ENCODE measurements around the gene TAF1B. TPM values are rescaled to one million over a fixed set of nuclear protein-coding genes. Genes with fewer than 3 reads are reported as not detected.
"Not testable (repeated sequence)": the region's sequence is repeated elsewhere in the genome, so short reads cannot be mapped to it uniquely, and the experiment has no call there.

Gene TAF1B
- total RNA-seq, 2 donors from 2014 or later: 17.8 to 23.7 TPM

- Mint-ChIP-seq H3K27me3 (ENCODE audit: low read depth) (peaks cover 32% of the 10 kb centered on the region), H3K36me3 (ENCODE audit: insufficient read depth in 2 of 2) (no peaks in the 10 kb centered on the region), H3K4me3 (no peak overlapping the region), H3K9me3 (no peaks in the 10 kb centered on the region), H3K4me1 (ENCODE audit: low read depth) (no peaks in the 10 kb centered on the region), H3K27ac (no peak overlapping the region)
- no peak for DNase-seq
- ATAC-seq (replicated peaks in 1 of 2): peak in 1 of 2 donors; percentile 45
Observed at GRCh38 chr2:9830685-9831410, 12.4 kb upstream of the TAF1B start.

- no peak overlapping the region for H3K27ac Mint-ChIP-seq
- peaks cover 32% of the 10 kb centered on the region for H3K27me3 Mint-ChIP-seq (ENCODE audit: low read depth)
- H3K36me3 Mint-ChIP-seq (ENCODE audit: insufficient read depth in 2 of 2): no peaks in the 10 kb centered on the region
- ATAC-seq (replicated peaks in 1 of 2) (no peak), DNase-seq (no peak)
- no peaks in the 10 kb centered on the region for H3K9me3 Mint-ChIP-seq
- H3K4me3 Mint-ChIP-seq: no peak overlapping the region
- no peaks in the 10 kb centered on the region for H3K4me1 Mint-ChIP-seq (ENCODE audit: low read depth)
Observed at GRCh38 chr2:9831670-9832069, 11.6 kb upstream of the TAF1B start.

GRCh38 chr2:9832586-9832985 lies 10.7 kb upstream of the TAF1B start:
- H3K4me3 Mint-ChIP-seq: no peak overlapping the region
- no peaks in the 10 kb centered on the region for H3K4me1 Mint-ChIP-seq (ENCODE audit: low read depth)
- H3K36me3 Mint-ChIP-seq (ENCODE audit: insufficient read depth in 2 of 2): no peaks in the 10 kb centered on the region
- peaks cover 25% of the 10 kb centered on the region for H3K27me3 Mint-ChIP-seq (ENCODE audit: low read depth)
- H3K9me3 Mint-ChIP-seq: no peaks in the 10 kb centered on the region
- ATAC-seq (replicated peaks in 1 of 2) (no peak), DNase-seq (no peak)
- no peak overlapping the region for H3K27ac Mint-ChIP-seq

- H3K9me3 Mint-ChIP-seq; H3K27ac Mint-ChIP-seq; ATAC-seq (replicated peaks in 1 of 2); H3K4me1 Mint-ChIP-seq (ENCODE audit: low read depth); DNase-seq; H3K36me3 Mint-ChIP-seq (ENCODE audit: insufficient read depth in 2 of 2); H3K4me3 Mint-ChIP-seq: not testable (repeated sequence)
- H3K27me3 Mint-ChIP-seq (ENCODE audit: low read depth): peaks cover 12% of the 10 kb centered on the region
Observed at GRCh38 chr2:9835068-9835467, 8.2 kb upstream of the TAF1B start.

DNA sequence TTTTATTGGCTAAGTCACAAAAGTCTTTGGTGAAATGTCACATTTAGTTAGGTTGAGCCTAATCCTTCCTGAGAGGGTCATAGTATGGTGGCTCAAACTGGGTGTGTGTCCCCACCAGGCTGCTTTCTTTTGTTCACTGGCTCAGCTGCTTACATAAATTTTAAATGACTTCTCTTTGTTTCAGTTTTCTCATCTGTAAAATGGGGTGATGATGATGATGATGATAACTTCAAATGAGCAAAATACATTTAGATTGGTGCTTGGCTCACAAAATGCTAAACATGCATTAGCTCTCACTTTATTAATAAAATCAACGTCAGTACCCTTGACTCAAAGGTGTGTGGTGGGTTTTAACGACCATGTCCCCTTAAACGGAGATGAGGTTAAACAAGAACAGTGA lies 7.2 kb upstream of the TAF1B start:
- ATAC-seq (replicated peaks in 1 of 2) (no peak), DNase-seq (no peak)
- Mint-ChIP-seq H3K9me3 (no peaks in the 10 kb centered on the region), H3K27ac (no peak overlapping the region), H3K36me3 (ENCODE audit: insufficient read depth in 2 of 2) (no peaks in the 10 kb centered on the region), H3K4me1 (ENCODE audit: low read depth) (no peaks in the 10 kb centered on the region), H3K4me3 (no peak overlapping the region), H3K27me3 (ENCODE audit: low read depth) (peaks cover 12% of the 10 kb centered on the region)

DNA sequence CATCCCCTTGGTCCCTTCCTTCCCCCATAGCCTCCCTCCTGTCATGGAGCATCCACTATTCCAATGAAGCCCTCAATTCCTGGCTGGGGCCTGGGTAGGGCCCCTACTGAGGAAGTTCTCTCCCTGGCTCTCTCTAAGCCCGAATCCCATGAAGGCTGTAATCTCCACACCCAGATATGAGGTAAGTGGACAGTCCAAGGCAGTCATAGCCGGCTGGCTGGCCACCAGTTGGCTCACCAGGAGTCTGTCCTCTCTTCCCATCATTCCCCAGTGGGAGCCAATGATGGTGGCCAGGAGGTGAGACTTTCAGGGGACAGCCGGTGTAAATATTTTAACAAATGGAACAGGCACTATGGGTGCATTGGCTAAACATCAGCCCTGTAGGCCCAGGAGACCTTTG lies 6.8 kb upstream of the TAF1B start:
- no peak for ATAC-seq (replicated peaks in 1 of 2)
- no peaks in the 10 kb centered on the region for H3K4me1 Mint-ChIP-seq (ENCODE audit: low read depth)
- peaks cover 12% of the 10 kb centered on the region for H3K27me3 Mint-ChIP-seq (ENCODE audit: low read depth)

GRCh38 chr2:9837451-9837850 lies 5.8 kb upstream of the TAF1B start:
- ATAC-seq (replicated peaks in 1 of 2): no peak
- Mint-ChIP-seq H3K4me3 (no peak overlapping the region), H3K36me3 (ENCODE audit: insufficient read depth in 2 of 2) (no peaks in the 10 kb centered on the region)

More for the DNA sequence above, 6.8 kb upstream of the TAF1B start:
- H3K36me3 Mint-ChIP-seq (ENCODE audit: insufficient read depth in 2 of 2): no peaks in the 10 kb centered on the region
- H3K9me3 Mint-ChIP-seq: no peaks in the 10 kb centered on the region
- H3K27ac Mint-ChIP-seq: no peak overlapping the region
- no peak overlapping the region for H3K4me3 Mint-ChIP-seq
- no peak for DNase-seq

GRCh38 chr2:9838391-9838790 lies 4.9 kb upstream of the TAF1B start:
- no peak overlapping the region for H3K27ac Mint-ChIP-seq
- no peak for DNase-seq
- H3K4me1 Mint-ChIP-seq (ENCODE audit: low read depth): peaks cover 13% of the 10 kb centered on the region
- no peaks in the 10 kb centered on the region for H3K27me3 Mint-ChIP-seq (ENCODE audit: low read depth)
- no peaks in the 10 kb centered on the region for H3K9me3 Mint-ChIP-seq
- H3K36me3 Mint-ChIP-seq (ENCODE audit: insufficient read depth in 2 of 2): no peaks in the 10 kb centered on the region
- no peak for ATAC-seq (replicated peaks in 1 of 2)
- H3K4me3 Mint-ChIP-seq: no peak overlapping the region

More at GRCh38 chr2:9837451-9837850, 5.8 kb upstream of the TAF1B start:
- no peak overlapping the region for H3K27ac Mint-ChIP-seq
- no peak for DNase-seq
- peaks cover 7% of the 10 kb centered on the region for H3K4me1 Mint-ChIP-seq (ENCODE audit: low read depth)
- peaks cover 4% of the 10 kb centered on the region for H3K27me3 Mint-ChIP-seq (ENCODE audit: low read depth)
- no peaks in the 10 kb centered on the region for H3K9me3 Mint-ChIP-seq

DNA sequence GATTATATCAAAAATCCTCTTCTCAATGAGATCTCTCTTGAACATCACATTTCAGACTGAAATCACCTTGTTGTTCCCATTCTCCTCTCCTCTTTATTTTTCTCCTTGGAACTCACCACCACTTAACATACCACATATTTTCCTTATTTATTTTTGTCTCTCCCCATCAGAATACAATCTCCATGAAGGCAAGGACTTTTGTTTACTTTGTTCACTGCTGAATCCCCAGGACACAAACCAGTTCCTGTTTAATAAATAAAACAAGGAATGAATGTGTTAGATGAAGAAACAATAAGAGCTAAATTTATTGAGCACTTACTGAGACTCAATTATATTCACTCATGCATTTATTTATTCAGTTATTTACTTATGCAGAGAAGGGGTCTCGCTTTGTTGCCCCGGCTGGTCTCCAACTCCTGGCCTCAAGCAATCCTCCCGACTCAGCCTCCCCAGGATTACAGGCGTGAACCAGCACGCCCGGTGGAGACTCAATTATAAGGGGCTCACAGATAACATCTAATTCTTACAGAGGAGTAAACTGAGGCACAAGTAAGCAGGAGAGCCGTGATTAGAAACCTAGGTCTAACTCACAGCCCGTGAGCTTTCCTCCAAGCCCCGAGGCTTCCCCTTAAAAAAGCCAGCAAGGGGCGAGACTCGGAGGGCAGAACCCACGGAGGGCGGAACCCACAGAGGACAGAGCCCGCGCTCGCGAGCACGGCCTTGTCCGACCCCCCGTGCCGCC lies 616 bp upstream of the TAF1B start:
- peaks cover 2% of the 10 kb centered on the region in 2 donors for H3K36me3 Mint-ChIP-seq (ENCODE audit: insufficient read depth in 2 of 2)
- DNase-seq: no peak
- peaks cover 41% of the 10 kb centered on the region for H3K4me1 Mint-ChIP-seq (ENCODE audit: low read depth)
- no peaks in the 10 kb centered on the region for H3K9me3 Mint-ChIP-seq
- peak overlapping the region; percentile 80 for H3K4me3 Mint-ChIP-seq
- H3K27me3 Mint-ChIP-seq (ENCODE audit: low read depth): no peaks in the 10 kb centered on the region
- H3K27ac Mint-ChIP-seq: peak overlapping the region; percentile 80
- ATAC-seq (replicated peaks in 1 of 2): no peak

GRCh38 chr2:9844036-9844483 lies 786 bp downstream of the TAF1B start:
- Mint-ChIP-seq H3K36me3 (ENCODE audit: insufficient read depth in 2 of 2) (peaks cover 2 to 9% of the 10 kb centered on the region in 2 donors), H3K9me3 (no peaks in the 10 kb centered on the region), H3K27me3 (ENCODE audit: low read depth) (no peaks in the 10 kb centered on the region), H3K27ac (peak overlapping the region; percentile 80), H3K4me3 (peak overlapping the region; percentile 80), H3K4me1 (ENCODE audit: low read depth) (peaks cover 41% of the 10 kb centered on the region)
- DNase-seq: no peak
- ATAC-seq (replicated peaks in 1 of 2): no peak

GRCh38 chr2:9844576-9844975 lies 1.3 kb downstream of the TAF1B start:
- ATAC-seq (replicated peaks in 1 of 2) (peak; percentile 28 to 44), DNase-seq (no peak)
- H3K27ac Mint-ChIP-seq: peak overlapping the region; percentile 80
- H3K4me3 Mint-ChIP-seq: peak overlapping the region; percentile 80
- H3K36me3 Mint-ChIP-seq (ENCODE audit: insufficient read depth in 2 of 2): peaks cover 2 to 13% of the 10 kb centered on the region in 2 donors
- no peaks in the 10 kb centered on the region for H3K27me3 Mint-ChIP-seq (ENCODE audit: low read depth)
- peaks cover 41% of the 10 kb centered on the region for H3K4me1 Mint-ChIP-seq (ENCODE audit: low read depth)
- H3K9me3 Mint-ChIP-seq: no peaks in the 10 kb centered on the region

- Mint-ChIP-seq H3K36me3 (ENCODE audit: insufficient read depth in 2 of 2) (peaks cover 2 to 15% of the 10 kb centered on the region in 2 donors), H3K4me1 (ENCODE audit: low read depth) (peaks cover 41% of the 10 kb centered on the region), H3K27ac (no peak overlapping the region), H3K4me3 (no peak overlapping the region), H3K9me3 (no peaks in the 10 kb centered on the region), H3K27me3 (ENCODE audit: low read depth) (no peaks in the 10 kb centered on the region)
- ATAC-seq (replicated peaks in 1 of 2): no peak
- DNase-seq: no peak
Observed at GRCh38 chr2:9846554-9846953, 3.3 kb downstream of the TAF1B start.

DNA sequence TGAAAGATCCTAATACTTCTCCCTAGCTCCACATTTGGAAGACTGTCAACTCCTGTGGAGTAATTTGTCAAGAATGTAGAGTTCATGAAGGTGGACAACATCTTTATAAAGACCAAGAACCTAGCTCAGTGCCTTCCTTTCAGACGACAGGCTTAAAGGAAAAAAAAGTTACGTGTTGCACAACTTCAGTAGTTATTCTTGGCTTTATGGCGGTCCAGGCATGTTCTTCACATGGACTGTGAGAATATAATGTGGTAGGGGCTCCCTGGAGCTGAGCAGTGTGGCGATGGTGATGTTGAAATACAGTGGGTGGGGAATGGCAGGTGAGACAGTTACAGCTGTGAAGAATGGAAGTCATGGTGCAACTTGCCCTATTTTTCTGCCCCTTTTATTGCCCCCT lies 3.9 kb downstream of the TAF1B start:
- ATAC-seq (replicated peaks in 1 of 2): no peak
- H3K36me3 Mint-ChIP-seq (ENCODE audit: insufficient read depth in 2 of 2): peaks cover 2 to 16% of the 10 kb centered on the region in 2 donors
- DNase-seq: no peak
- peaks cover 36% of the 10 kb centered on the region for H3K4me1 Mint-ChIP-seq (ENCODE audit: low read depth)
- no peak overlapping the region for H3K27ac Mint-ChIP-seq
- H3K9me3 Mint-ChIP-seq: no peaks in the 10 kb centered on the region
- H3K4me3 Mint-ChIP-seq: no peak overlapping the region
- H3K27me3 Mint-ChIP-seq (ENCODE audit: low read depth): no peaks in the 10 kb centered on the region
